Breast epithelium (tissue), 3 donors: ENCODE results near the gene PDE6A.

Experiments
- CTCF ChIP-seq, 3 donors: fragments of 450-650 bp; IDR thresholded peaks; one replicate each; pipeline ENCODE4 v1.5.1; 2016 to 2017; ENCODE audit warnings: antibody characterized with exemption in 3 of 3, mild to moderate bottlenecking in 3 of 3, moderate library complexity in 3 of 3
- POLR2A ChIP-seq: fragments of 450-650 bp; IDR thresholded peaks from one replicate; pipeline ENCODE4 v1.6.1; 2016; ENCODE audit warnings: antibody characterized with exemption, mild to moderate bottlenecking, moderate library complexity
- POLR2AphosphoS5 ChIP-seq, 3 donors: sonication (generic); formaldehyde crosslinking; IDR thresholded peaks; one replicate each; pipeline ENCODE4 v1.6.1; 2017; ENCODE audit warnings: antibody characterized with exemption in 3 of 3

- TF ChIP-seq CTCF (IDR thresholded peaks at IDR 0.05) (no peak), POLR2A (no peak), POLR2AphosphoS5 (IDR thresholded peaks at IDR 0.05) (no peak)
Measured at GRCh38 chr5:149948993-149949392, 4.4 kb upstream of the PDE6A start.
